T-helper 1 cell (primary cell): Measurements from ENCODE around the gene PRKACA.

ENCODE experiments used
- DNase-seq, 5 donors: peaks; one replicate each; pipeline ENCODE4 v3.0.0-alpha.2; 2012 to 2020
- total RNA-seq, 4 donors: gene quantifications; one replicate each; lab custom pipeline; 2026; lab: John Stamatoyannopoulos, UW

Gene PRKACA
- total RNA-seq: 8.2 to 14.5 (median 11.0) reads per million in 4 donors

GRCh38 chr19:14117668-14118164 lies at the start of gene PRKACA:
TSS of gene PRKACA (minus strand) at chr19:14117762. CDS start at chr19:14117547, 215 bp downstream.
- DNase-seq: peak; percentile 96 to 99 (median 97)

DNA sequence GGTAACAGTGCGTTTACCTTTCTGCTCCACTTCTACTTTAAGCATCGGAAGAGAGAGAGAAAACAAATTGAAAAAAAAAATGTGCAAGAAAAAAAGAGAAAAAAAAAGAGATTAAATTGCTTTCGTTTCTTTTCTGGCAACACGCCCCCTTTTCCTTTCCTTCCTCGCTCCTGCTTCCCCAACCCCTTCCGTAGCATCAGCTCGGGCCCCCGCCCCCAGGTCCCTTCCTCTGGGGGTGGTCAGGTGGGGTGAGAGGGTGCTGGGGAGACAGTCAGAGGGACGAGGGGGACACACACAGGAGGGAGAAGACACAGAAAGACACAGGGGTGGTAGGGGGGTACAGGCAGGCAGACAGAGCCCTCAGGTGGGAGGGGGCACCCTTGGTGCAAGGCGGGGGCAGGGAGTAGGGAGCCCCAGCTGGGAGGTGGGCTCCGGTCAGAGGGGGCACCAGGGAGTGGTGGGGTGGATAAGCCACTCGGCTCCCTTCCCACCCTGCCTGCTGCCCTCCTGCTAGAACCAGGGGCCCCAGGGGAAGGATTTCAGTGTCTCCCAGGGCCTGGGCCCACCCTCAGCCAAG lies 49.5 kb upstream of the PRKACA start:
- DNase-seq: no peak

DNA sequence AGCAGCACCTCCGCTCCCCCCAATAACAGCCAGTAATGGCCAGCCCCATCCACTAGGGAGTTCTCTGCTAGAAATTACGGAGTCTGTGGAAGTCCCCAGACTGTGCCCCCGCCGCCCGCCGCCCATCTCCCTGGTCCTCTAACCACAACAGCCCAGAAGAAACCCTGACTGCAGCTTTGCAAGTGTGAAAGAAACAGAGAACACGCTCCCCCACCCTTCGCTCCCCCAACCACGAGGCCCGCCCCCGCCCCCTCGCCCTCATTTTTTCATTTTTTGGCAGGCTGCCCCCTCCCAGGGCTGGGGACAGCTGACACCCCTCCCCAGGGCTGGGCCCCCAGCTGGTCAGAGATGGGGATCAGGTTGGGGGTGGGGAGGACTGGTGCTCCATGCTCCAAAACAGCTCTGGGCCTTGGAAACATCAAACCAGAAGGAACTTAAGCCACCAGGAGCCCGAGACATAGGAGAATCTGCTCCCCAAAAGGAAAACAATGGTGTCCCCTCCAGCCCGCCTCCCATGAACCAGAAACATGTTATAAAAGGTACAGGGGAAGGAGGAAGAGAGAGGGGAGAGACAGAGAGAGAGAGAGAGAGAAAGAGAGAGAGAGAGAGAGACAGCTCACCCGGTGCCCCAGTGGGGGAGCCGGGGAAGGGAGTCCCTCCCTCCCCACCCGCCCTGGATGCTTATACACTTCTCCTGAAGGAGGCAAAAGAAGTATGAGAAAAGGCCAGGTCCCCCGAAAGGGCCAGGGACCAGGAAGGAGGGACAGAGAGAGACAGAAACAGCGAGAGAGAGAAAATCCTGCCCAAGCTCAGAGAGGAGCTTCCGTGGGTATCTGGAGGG lies 48.6 kb upstream of the PRKACA start:
- no peak for DNase-seq

- no peak for DNase-seq
These were observed 47.3 kb upstream of the PRKACA start for GRCh38 chr19:14164724-14165493.

- no peak for DNase-seq
These were observed 46.5 kb upstream of the PRKACA start for GRCh38 chr19:14164082-14164481.

GRCh38 chr19:14162871-14163297 lies 45.3 kb upstream of the PRKACA start:
- DNase-seq: no peak

GRCh38 chr19:14161305-14161704 lies 43.7 kb upstream of the PRKACA start:
- DNase-seq: no peak

DNA sequence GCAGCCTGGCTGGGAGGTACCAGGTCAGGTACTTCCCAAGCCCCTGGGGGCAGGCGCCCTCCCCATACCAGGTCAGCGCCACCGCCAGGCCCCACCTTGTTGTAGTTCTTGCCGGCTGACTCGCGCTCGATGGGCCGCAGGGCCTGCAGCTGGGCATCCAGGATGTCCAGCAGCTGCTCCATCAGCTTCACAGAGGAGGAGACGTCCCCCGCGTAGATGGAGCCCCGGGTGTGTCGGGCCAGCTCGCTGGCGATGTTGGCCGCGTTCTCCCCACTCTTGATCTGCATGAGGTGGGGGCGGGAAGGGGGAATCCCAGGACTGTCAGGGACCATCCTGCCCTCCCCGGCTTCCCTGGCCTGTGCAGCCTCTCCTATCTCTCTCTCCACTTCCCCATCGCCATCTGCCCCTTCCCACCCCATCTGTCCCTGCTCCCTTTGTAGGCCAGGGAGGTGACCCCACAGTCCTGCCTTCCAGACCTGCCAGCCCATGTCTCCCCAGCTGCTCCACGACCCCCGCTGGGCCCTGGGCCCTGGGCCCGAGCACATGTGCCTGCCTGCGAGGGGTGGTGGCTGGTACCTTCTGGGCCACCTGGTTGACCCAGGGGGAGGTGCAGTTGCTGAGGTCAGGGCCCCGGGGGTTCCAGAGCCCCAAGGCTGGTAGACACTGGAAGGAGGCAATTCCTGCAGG lies 42.6 kb upstream of the PRKACA start:
- no peak for DNase-seq

GRCh38 chr19:14159059-14159458 lies 41.5 kb upstream of the PRKACA start:
- no peak for DNase-seq

DNA sequence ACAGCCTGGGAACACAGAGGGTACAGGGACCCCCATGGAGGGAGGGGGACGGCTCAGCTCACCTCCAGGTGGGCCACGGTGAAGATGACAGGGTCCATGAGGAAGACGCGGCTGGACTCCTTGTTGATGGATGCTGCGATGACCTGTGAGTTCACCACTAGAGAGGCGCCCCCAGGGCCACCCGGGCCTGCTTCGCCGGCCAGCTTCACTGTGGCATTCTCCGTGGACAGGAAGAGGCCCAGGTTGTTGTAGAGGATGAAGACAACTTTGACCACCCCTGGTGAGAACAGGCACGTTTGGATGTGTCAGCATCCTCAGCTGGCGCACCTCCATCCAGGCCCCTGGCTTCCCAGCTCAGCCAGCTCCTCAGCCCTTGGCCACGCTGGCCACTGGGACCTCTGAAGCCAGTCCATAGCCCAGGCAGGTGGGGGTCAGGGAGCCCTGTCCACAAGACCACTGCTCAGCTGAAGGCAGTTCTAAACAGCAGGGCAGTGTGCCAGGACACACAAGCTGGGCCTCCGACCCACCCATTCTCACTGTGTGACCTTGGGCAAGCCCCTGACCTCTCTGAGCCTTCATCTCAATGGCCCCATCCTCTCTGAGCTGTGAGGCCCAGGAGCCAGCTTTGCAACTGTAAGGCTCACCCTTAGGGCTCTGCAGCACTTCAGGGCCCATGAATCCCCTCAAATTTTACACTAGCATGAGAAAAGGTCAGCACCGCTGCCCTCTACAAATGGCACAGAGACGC lies 40.9 kb upstream of the PRKACA start:
- DNase-seq: no peak

- DNase-seq: no peak
These were observed 39.6 kb upstream of the PRKACA start for GRCh38 chr19:14156971-14157717.

- no peak for DNase-seq
These were observed 38.6 kb upstream of the PRKACA start for GRCh38 chr19:14156122-14156521.

DNA sequence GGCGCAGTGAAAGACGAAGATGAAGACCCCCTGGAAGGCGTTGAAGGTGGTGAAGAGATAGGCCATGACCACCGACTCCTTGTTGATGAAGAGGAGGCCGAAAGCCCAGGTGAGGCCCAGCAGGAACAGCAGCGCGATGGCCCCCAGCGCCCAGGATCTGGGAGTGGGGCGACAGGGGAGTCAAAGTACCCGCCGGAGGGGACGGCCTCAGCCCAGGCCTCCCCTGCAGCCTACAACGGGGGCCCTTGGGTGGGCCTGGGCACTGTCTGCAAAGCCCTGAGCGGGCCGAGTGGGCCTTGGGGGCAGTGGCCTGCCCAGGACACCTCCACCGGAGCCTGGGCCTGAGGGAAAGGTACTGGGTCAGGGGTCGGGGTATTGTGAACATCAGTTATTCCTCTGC lies 37.8 kb upstream of the PRKACA start:
- no peak for DNase-seq

GRCh38 chr19:14152713-14153112 lies 35.2 kb upstream of the PRKACA start:
- no peak for DNase-seq

- no peak for DNase-seq
These were observed 33.5 kb upstream of the PRKACA start for GRCh38 chr19:14150770-14151661.

GRCh38 chr19:14150041-14150769 lies 32.6 kb upstream of the PRKACA start:
- DNase-seq: no peak

DNA sequence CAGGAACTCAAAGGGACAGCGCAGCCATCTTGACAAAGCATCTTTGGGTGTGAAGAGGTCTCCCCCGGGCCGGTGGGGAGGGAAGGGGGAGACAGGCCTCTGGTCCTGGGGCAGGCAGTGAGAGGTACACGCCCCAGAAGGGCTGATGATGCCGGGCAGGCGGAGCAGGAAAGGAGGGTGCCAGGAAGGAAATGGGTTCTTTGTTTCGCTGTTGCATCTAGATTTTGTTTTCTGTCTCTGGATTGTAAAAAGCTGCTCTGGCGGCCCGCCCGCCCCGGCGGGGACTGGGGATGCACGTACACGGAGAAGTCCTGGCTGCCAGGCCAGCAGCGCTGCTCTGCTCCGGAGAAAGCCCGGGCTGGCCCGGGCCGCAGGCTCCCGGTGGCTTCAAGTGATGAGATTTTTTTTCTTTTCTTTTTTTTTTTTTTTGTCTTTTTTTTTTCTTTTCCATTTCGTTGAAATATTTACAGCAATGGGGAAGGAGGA lies 32.0 kb upstream of the PRKACA start:
- peak in 4 of 5 donors; percentile 35 to 80 (median 48) for DNase-seq

GRCh38 chr19:14148751-14149410 lies 31.3 kb upstream of the PRKACA start:
- DNase-seq: no peak
